ENCODE data around the gene RELB.

DNA sequence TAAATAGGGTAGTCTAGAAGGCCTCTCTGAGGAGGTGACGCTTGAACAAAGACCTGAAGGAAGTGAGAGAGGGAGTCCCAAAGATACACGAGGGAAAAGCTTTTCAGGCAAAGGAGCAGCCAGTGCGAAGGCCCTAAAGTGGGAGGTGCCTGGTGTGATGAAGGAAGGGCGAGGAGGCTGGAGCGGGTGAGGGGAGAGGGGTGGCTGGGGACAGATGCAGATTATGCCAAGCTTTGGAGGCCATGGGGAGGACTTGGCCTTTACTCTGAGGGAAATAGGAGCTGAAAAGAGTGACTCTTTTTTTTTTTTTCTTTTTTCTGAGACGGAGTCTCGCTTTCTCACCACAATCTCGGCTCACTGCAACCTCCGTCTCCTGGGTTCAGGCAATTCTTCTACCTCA lies 43.2 kb upstream of the RELB start:
- TF ChIP-seq POLR2A (IDR thresholded peaks at IDR 0.05) = no peak
- TF ChIP-seq, protein P1, sequence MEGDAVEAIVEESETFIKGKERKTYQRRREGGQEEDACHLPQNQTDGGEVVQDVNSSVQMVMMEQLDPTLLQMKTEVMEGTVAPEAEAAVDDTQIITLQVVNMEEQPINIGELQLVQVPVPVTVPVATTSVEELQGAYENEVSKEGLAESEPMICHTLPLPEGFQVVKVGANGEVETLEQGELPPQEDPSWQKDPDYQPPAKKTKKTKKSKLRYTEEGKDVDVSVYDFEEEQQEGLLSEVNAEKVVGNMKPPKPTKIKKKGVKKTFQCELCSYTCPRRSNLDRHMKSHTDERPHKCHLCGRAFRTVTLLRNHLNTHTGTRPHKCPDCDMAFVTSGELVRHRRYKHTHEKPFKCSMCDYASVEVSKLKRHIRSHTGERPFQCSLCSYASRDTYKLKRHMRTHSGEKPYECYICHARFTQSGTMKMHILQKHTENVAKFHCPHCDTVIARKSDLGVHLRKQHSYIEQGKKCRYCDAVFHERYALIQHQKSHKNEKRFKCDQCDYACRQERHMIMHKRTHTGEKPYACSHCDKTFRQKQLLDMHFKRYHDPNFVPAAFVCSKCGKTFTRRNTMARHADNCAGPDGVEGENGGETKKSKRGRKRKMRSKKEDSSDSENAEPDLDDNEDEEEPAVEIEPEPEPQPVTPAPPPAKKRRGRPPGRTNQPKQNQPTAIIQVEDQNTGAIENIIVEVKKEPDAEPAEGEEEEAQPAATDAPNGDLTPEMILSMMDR (IDR thresholded peaks at IDR 0.05) = no peak
